Heart left ventricle (tissue), 16 donors: Measurements from ENCODE around the gene SIPA1. TPM values are rescaled to one million over a fixed set of nuclear protein-coding genes. Genes with fewer than 3 reads are reported as not detected.

ENCODE experiments used
- ATAC-seq, 4 donors: fragments of 200-7000 bp; cut with Tn5 transposase; one replicate each; pipeline ENCODE4 v1.9.1; 2020 to 2022; ENCODE audit warnings: moderate library complexity in 4 of 4, mild to moderate bottlenecking in 3 of 4, moderate number of reproducible peaks in 1 of 4
- DNase-seq, 5 donors: peaks; one replicate each; pipeline ENCODE4 v3.0.0-alpha.2; 2020
- H3K27ac ChIP-seq, 12 donors: fragments of 200-600 bp; sonication (generic) in 4 of 12; one replicate each; pipeline versions ENCODE4 v1.5.0 to v1.8.0; 2016 to 2022; ENCODE audit warnings: mild to moderate bottlenecking in 2 of 12
- H3K27me3 ChIP-seq, 9 donors: fragments of 200-600 bp; sonication (generic) in 2 of 9; one replicate each; pipeline versions ENCODE4 v1.5.1 to v1.8.0; 2016 to 2022; ENCODE audit warnings: mild to moderate bottlenecking in 3 of 9
- H3K36me3 ChIP-seq, 9 donors: fragments of 200-600 bp; sonication (generic) in 2 of 9; one replicate each; pipeline versions ENCODE4 v1.5.0 to v1.8.0; 2018 to 2022; ENCODE audit warnings: mild to moderate bottlenecking in 2 of 9
- H3K4me1 ChIP-seq, 12 donors: fragments of 200-600 bp; sonication (generic) in 4 of 12; one replicate each; pipeline versions ENCODE4 v1.5.0 to v1.8.0; 2016 to 2022; ENCODE audit warnings: mild to moderate bottlenecking in 3 of 12
- H3K4me3 ChIP-seq, 12 donors: fragments of 200-600 bp; sonication (generic) in 4 of 12; one replicate each; pipeline versions ENCODE4 v1.5.0 to v1.8.0; 2017 to 2022; ENCODE audit warnings: mild to moderate bottlenecking in 9 of 12, moderate library complexity in 4 of 12
- H3K9me3 ChIP-seq, 12 donors: fragments of 200-600 bp; sonication (generic) in 4 of 12; one replicate each; pipeline versions ENCODE4 v1.5.0 to v1.8.0; 2016 to 2022; ENCODE audit warnings: mild to moderate bottlenecking in 1 of 12
- POLR2A ChIP-seq, 2 donors: fragments of 450-650 bp; IDR thresholded peaks; one replicate each; pipeline ENCODE4 v1.6.1; 2017; ENCODE audit warnings: antibody characterized with exemption in 2 of 2, mild to moderate bottlenecking in 2 of 2, moderate library complexity in 2 of 2
- WGBS, 4 donors: extraction: QIAGEN DNeasy Blood & Tissue Kit in 2 of 4; methylation state at CpG; one replicate each; pipeline versions ENCODE4 v1.1.5 to v1.1.7; 2013 to 2018; 5-methylcytosine and 5-hydroxymethylcytosine counted together
- intact Hi-C, 10 donors: fragments of 100-400 bp; cut with DNase I; formaldehyde crosslinking; loops; one replicate each; pipeline versions ENCODE4 v1.11.1 to v1.14.2; 2022
- polyA plus RNA-seq, 2 donors: library from polyadenylated mRNA; stranded (reverse); fragments of 200-250 nt; gene quantifications; one replicate each; pipeline ENCODE4 v1.2.3, GENCODE V29; 2013
- total RNA-seq, 9 donors: library from RNA; depleted of rRNA in 2 of 9; stranded (reverse); fragments of >200 nt in 2 of 9; fragmentation: NEBNext Ultra II Directional in 3 of 9; extraction: Animal tissue kit (Norgen Biotek cat#: 25700) in 3 of 9; gene quantifications; one replicate each; pipeline versions ENCODE4 v1.1.0 to v1.2.4, GENCODE V29; 2016 to 2023
- TF ChIP-seq, protein P1 (sequence below), 12 donors: fragments of 200-600 bp; sonication (generic) in 4 of 12; IDR thresholded peaks; one replicate each; pipeline versions ENCODE4 v1.5.0 to v1.8.0; 2018 to 2022; ENCODE audit warnings: antibody characterized with exemption in 12 of 12, mild to moderate bottlenecking in 5 of 12
- donor health status: ischemic (EF 13 %, LVEDD 7.1; RV severe dilation, severe dysfunction).
- donor health status: healthy with polysubstance abuse.
- donor health status: DM: no; HTN: yes; CAD: no.
- donor health status: DM: no; HTN: no; CAD: no.
- donor health status: ischemic (EF 25% LVEDD 6.9; RV normal size, moderate dysfunction).
- donor health status: ischemic (EF 25% LVEDD 5.7; RV mildly dilated, moderate dysfunction).
- donor health status: healthy.
- donor health status: DM: yes; HTN: yes; CAD: no.
- donor health status: ischemic (EF 35%, LVEDD 5.7; RV mildly dilated, moderate dysfunction).
- donor health status: nonischemic (EF 11% LVEDD 7.7; RV severe dilation, severe dysfunction).
- donor health status: DM: yes; HTN: yes; CAD: no.
- donor health status: PGD.
- donor health status: ischemic (EF 29% LVEDD 5.4; RV normal size, mild dysfunction).
- donor health status: nonischemic (EF 23%, LVEDD 6.1; RV moderate dilation, normal function).

The SIPA1 gene
- total and polyA plus RNA-seq, 11 donors, result 17.0 to 63.3 (median 26.5) TPM

DNA sequence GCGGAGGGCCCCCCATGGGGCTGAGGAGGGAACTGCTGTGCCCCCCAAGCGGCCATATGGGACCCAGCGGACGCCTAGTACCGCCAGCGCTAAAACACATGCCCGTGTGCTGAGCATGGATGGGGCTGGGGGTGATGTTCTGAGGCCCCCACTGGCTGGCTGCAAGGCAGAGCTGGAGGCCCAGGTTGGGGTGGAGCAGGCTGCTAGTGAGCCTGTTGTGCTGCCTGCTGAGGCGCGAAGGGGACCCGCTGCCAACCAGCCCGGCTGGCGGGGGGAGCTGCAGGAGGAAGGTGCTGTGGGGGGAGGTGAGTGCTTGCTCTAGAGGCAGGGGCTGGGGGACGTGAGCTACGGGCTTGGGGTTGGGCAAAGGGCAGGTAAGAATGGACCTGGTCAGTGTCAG is 19.1 kb upstream of the SIPA1 start:
- Histone ChIP-seq H3K27me3 (no peaks in the 10 kb centered on the region), H3K9me3 (no peaks in the 10 kb centered on the region), H3K27ac (no peak overlapping the region), H3K4me3 (no peak overlapping the region), H3K36me3 (peaks cover 0 to 69% (median 66%) of the 10 kb centered on the region in 9 donors), H3K4me1 (peaks cover 4 to 23% (median 13%) of the 10 kb centered on the region in 12 donors)
- WGBS, 4 donors, result 93 to 96% (median 94%) methylated on average over 12 to 14 of the region's 14 CpGs
- DNase-seq, result no peak
- intact Hi-C loops, result loop anchor here in 3 of 10 donors (5.0 to 10.0 kb wide), 3 partner anchors 96 to 239 kb away; partner anchors contain the start of genes CFL1 (in 1 of the 3) and KAT5 (in 1 of the 3)
- no peak for ATAC-seq
- TF ChIP-seq, protein P1, sequence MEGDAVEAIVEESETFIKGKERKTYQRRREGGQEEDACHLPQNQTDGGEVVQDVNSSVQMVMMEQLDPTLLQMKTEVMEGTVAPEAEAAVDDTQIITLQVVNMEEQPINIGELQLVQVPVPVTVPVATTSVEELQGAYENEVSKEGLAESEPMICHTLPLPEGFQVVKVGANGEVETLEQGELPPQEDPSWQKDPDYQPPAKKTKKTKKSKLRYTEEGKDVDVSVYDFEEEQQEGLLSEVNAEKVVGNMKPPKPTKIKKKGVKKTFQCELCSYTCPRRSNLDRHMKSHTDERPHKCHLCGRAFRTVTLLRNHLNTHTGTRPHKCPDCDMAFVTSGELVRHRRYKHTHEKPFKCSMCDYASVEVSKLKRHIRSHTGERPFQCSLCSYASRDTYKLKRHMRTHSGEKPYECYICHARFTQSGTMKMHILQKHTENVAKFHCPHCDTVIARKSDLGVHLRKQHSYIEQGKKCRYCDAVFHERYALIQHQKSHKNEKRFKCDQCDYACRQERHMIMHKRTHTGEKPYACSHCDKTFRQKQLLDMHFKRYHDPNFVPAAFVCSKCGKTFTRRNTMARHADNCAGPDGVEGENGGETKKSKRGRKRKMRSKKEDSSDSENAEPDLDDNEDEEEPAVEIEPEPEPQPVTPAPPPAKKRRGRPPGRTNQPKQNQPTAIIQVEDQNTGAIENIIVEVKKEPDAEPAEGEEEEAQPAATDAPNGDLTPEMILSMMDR (IDR thresholded peaks at IDR 0.05), result no peak
- no peak for TF ChIP-seq POLR2A (IDR thresholded peaks at IDR 0.05)

DNA sequence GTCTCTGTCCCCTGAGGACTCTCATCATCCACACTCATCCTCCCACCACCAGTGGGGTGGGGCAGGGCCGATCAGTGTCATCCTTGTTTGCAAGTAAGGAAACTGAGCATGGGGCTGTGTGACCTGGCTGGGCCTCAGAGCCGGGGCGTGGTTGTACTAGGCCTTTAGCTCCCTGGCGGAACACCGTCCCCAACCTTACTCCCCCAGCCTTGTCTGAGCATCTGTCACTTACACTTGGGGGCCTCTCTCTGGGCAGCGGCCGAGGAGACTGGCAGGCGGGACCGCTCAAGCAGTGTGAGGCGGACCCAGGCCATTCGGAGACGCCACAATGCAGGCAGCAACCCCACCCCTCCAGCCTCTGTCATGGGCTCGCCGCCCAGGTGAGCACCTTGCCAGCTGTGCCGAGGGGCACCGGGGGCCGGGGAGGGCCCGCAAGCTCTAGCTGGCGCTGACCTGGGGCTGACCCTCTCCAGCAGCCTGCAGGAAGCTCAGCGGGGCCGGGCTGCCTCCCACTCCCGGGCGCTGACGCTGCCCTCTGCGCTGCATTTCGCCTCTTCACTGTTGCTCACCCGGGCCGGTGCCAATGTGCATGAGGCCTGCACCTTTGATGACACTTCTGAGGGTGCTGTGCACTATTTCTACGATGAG is 18.5 kb upstream of the SIPA1 start:
- H3K4me1 ChIP-seq, result peaks cover 4 to 20% (median 13%) of the 10 kb centered on the region in 12 donors
- DNase-seq (no peak), ATAC-seq (no peak)
- H3K27me3 ChIP-seq, result no peaks in the 10 kb centered on the region
- WGBS, 4 donors, result 92 to 94% (median 93%) methylated on average over 19 to 29 of the region's 29 CpGs
- no peak overlapping the region for H3K4me3 ChIP-seq
- no peaks in the 10 kb centered on the region for H3K9me3 ChIP-seq
- intact Hi-C loops, result loop anchor here in 3 of 10 donors (5.0 to 10.0 kb wide), 3 partner anchors 95 to 238 kb away; partner anchors contain the start of genes CFL1 (in 1 of the 3) and KAT5 (in 1 of the 3)
- peaks cover 0 to 75% (median 72%) of the 10 kb centered on the region in 9 donors for H3K36me3 ChIP-seq
- TF ChIP-seq POLR2A (IDR thresholded peaks at IDR 0.05), result no peak
- TF ChIP-seq, protein P1 (IDR thresholded peaks at IDR 0.05), result no peak
- H3K27ac ChIP-seq, result no peak overlapping the region

- Histone ChIP-seq H3K4me3 (no peak overlapping the region), H3K27me3 (no peaks in the 10 kb centered on the region), H3K4me1 (peaks cover 4 to 17% (median 13%) of the 10 kb centered on the region in 12 donors), H3K36me3 (peaks cover under 1 to 87% (median 81%) of the 10 kb centered on the region in 9 donors), H3K9me3 (no peaks in the 10 kb centered on the region), H3K27ac (no peak overlapping the region)
- TF ChIP-seq, protein P1 (IDR thresholded peaks at IDR 0.05), result no peak
- TF ChIP-seq POLR2A (IDR thresholded peaks at IDR 0.05), result no peak
- WGBS, 4 donors, result 80 to 97% (median 95%) methylated on average over 1 to 19 of the region's 19 CpGs
- ATAC-seq (no peak), DNase-seq (no peak)
- intact Hi-C loops, result loop anchor here in 4 of 10 donors (10.0 kb wide), 2 partner anchors 84 to 194 kb away; no protein-coding TSS in a partner anchor
These were observed 17.2 kb upstream of the SIPA1 start for GRCh38 chr11:65620666-65621065.

DNA sequence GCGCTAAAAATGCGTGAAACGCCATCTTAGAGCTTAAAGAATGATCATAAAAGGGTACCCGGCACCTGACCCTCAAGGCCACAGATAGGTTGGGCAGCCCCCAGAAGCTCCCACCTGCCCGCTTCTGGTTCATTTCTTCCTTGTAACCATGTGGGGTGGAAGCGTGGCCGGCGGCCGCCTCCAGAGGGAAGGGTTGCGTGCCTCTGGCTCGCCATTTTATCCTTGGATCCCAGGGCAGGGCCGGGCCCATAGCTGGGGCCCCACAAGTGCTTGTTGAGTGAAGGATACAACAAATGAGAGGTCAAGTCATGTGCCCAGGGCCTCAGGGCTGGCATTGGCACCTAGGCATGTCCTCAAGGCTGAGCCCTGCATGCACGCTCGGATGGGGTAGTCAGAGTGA is 16.4 kb upstream of the SIPA1 start:
- H3K4me1 ChIP-seq, result peaks cover 2 to 20% (median 15%) of the 10 kb centered on the region in 12 donors
- no peaks in the 10 kb centered on the region for H3K27me3 ChIP-seq
- H3K27ac ChIP-seq, result no peak overlapping the region
- no peak for ATAC-seq
- 94 to 95% (median 95%) methylated on average over 13 to 14 of the region's 14 CpGs for WGBS, 4 donors
- intact Hi-C loops, result loop anchor here in 4 of 10 donors (10.0 kb wide), 2 partner anchors 83 to 193 kb away; no protein-coding TSS in a partner anchor
- peaks cover 2 to 95% (median 89%) of the 10 kb centered on the region in 9 donors for H3K36me3 ChIP-seq
- no peak for TF ChIP-seq POLR2A (IDR thresholded peaks at IDR 0.05)
- TF ChIP-seq, protein P1 (IDR thresholded peaks at IDR 0.05), result no peak
- no peak for DNase-seq
- H3K4me3 ChIP-seq, result no peak overlapping the region
- H3K9me3 ChIP-seq, result no peaks in the 10 kb centered on the region
